Measurements from ENCODE around the gene RAI1. TPM values are rescaled to one million over a fixed set of nuclear protein-coding genes. Genes with fewer than 3 reads are reported as not detected.

Gene RAI1
- total RNA-seq, 1 experiment from 2014 or later, result 86.3 TPM

DNA sequence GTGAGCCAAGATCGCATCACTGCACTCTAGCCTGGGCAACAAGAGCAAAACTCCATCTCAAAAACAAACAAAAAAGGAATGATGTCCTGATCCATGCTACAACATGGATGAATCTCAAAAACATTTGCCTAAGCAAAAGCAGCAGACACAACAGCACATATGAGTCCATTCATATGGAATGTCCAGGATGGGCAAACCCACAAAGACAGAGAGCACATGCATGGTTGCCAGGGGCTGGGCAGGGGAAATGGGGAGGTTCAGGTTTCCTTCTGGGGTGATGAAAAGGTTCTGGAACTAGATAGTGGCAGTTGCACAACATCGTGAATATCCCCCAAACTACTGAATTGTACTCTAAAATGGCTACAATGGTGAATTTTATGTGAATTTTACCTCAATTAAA lies 35.3 kb upstream of the RAI1 start:
- no TSS peak for BruUV-seq (replicated peaks)
- ChIA-PET POLR2A (ENCODE audit: unreplicated experiment) (no interaction called here), CTCF (no interaction called here)
- DNase-seq, result no peak
- peaks cover 7% of the 10 kb centered on the region; the same call in 1 of the 2 replicates for H3K9me3 ChIP-seq (ENCODE audit: insufficient read depth, low read depth)
- H3K79me2 ChIP-seq (ENCODE audit: low read depth), result no peaks in the 10 kb centered on the region
- no peaks in the 10 kb centered on the region; the same call in 1 of the 2 replicates for H3K4me1 ChIP-seq (replicated peaks; ENCODE audit: insufficient read depth)
- no peak overlapping the region for H3K27ac ChIP-seq
- no peaks in the 10 kb centered on the region for H3K9me2 ChIP-seq (ENCODE audit: insufficient read depth)
- TF ChIP-seq CTCF (conservative IDR thresholded peaks at IDR 0.05) (no peak), EZH2 (IDR thresholded peaks at IDR 0.05; ENCODE audit: low read depth) (no peak)
- no peak overlapping the region for H3K4me3 ChIP-seq
- H3F3A ChIP-seq (ENCODE audit: insufficient read depth, low read depth), result no peaks in the 10 kb centered on the region
- H2AFZ ChIP-seq, result no peak overlapping the region
- H4K20me1 ChIP-seq (ENCODE audit: insufficient read depth), result no peaks in the 10 kb centered on the region
- H3K4me2 ChIP-seq, result no peak overlapping the region
- no peaks in the 10 kb centered on the region for H3K36me3 ChIP-seq (ENCODE audit: low read depth)
- intact Hi-C loops (cut with micrococcal nuclease; ENCODE audit: unreplicated experiment), result no loop called here
- peaks cover 17% of the 10 kb centered on the region for H3K27me3 ChIP-seq (ENCODE audit: insufficient read depth, low read depth)

DNA sequence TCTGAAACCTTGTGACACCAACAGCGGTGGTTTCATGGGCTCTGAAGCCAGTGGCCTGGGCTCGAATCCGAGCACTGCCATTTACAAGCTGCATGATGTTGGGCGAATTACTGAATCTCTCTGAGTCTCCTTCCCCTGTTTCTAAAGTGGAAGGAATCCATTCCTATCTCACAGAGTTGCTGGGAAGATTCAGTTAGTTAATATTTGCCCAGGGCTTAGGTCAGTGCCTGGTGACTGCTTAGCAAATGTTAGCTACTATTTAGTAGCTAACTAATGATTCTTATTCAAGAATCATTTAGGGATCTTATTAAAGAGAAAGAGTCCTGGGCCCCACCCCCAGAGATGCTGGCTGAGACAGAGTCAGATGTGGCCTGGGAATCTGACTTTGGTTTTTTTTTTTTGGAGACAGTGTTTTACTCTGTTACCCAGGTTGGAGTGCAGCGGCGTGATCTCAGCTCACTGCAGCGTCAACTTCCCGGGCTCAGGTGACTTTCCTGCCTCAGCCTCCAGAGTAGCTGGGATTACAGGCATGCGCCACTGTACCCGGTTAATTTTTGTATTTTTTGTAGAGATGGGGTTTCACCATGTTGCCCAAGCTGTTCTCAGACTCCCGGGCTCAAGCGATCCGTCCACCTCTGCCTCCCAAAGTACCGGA lies 33.6 kb upstream of the RAI1 start:
- TF ChIP-seq EZH2 (IDR thresholded peaks at IDR 0.05; ENCODE audit: low read depth) (no peak), CTCF (conservative IDR thresholded peaks at IDR 0.05) (no peak)
- CTCF ChIA-PET, result no interaction called here
- intact Hi-C loops (cut with micrococcal nuclease; ENCODE audit: unreplicated experiment), result no loop called here

GRCh38 chr17:17648762-17649161 lies 32.5 kb upstream of the RAI1 start:
- ChIA-PET POLR2A (ENCODE audit: unreplicated experiment) (no interaction called here), CTCF (no interaction called here)
- Histone ChIP-seq H3K4me2 (no peak overlapping the region), H3K36me3 (ENCODE audit: low read depth) (no peaks in the 10 kb centered on the region), H3F3A (ENCODE audit: insufficient read depth, low read depth) (no peaks in the 10 kb centered on the region), H3K27ac (no peak overlapping the region), H4K20me1 (ENCODE audit: insufficient read depth) (no peaks in the 10 kb centered on the region), H3K79me2 (ENCODE audit: low read depth) (no peaks in the 10 kb centered on the region), H3K9me3 (ENCODE audit: insufficient read depth, low read depth) (peaks cover 7% of the 10 kb centered on the region; the same call in 1 of the 2 replicates), H3K27me3 (ENCODE audit: insufficient read depth, low read depth) (peaks cover 17% of the 10 kb centered on the region), H3K4me1 (replicated peaks; ENCODE audit: insufficient read depth) (no peaks in the 10 kb centered on the region), H2AFZ (no peak overlapping the region), H3K9me2 (ENCODE audit: insufficient read depth) (no peaks in the 10 kb centered on the region), H3K4me3 (no peak overlapping the region)
- TF ChIP-seq CTCF (conservative IDR thresholded peaks at IDR 0.05), result no peak
- TF ChIP-seq EZH2 (IDR thresholded peaks at IDR 0.05; ENCODE audit: low read depth), result no peak
- no peak for DNase-seq
- no TSS peak for BruUV-seq (replicated peaks)
- intact Hi-C loops (cut with micrococcal nuclease; ENCODE audit: unreplicated experiment), result no loop called here

More for the DNA sequence above, 33.6 kb upstream of the RAI1 start:
- POLR2A ChIA-PET (ENCODE audit: unreplicated experiment), result no interaction called here
- no peak overlapping the region for H3K4me2 ChIP-seq
- H3K27me3 ChIP-seq (ENCODE audit: insufficient read depth, low read depth), result peaks cover 17% of the 10 kb centered on the region
- no peak for DNase-seq
- H4K20me1 ChIP-seq (ENCODE audit: insufficient read depth), result no peaks in the 10 kb centered on the region
- H3K79me2 ChIP-seq (ENCODE audit: low read depth), result no peaks in the 10 kb centered on the region
- H3F3A ChIP-seq (ENCODE audit: insufficient read depth, low read depth), result no peaks in the 10 kb centered on the region
- no peaks in the 10 kb centered on the region for H3K4me1 ChIP-seq (replicated peaks; ENCODE audit: insufficient read depth)
- no peaks in the 10 kb centered on the region for H3K36me3 ChIP-seq (ENCODE audit: low read depth)
- BruUV-seq (replicated peaks), result no TSS peak
- no peak overlapping the region for H3K4me3 ChIP-seq
- no peak overlapping the region for H3K27ac ChIP-seq
- no peak overlapping the region for H2AFZ ChIP-seq
- H3K9me2 ChIP-seq (ENCODE audit: insufficient read depth), result no peaks in the 10 kb centered on the region
- peaks cover 7% of the 10 kb centered on the region; the same call in 1 of the 2 replicates for H3K9me3 ChIP-seq (ENCODE audit: insufficient read depth, low read depth)

All from PC-9 (cell line).